HG02759 (cell line): ENCODE data around the gene UBR1.
"Not testable (repeated sequence)": the region's sequence is repeated elsewhere in the genome, so short reads cannot be mapped to it uniquely, and the experiment has no call there.

Experiments
- ATAC-seq: cut with Tn5 transposase; IDR thresholded peaks from one replicate; pipeline ENCODE4 v1.9.1; 2021; ENCODE audit warnings: mild to moderate bottlenecking, moderate library complexity; ENCODE audit not compliant: unreplicated experiment

UBR1 gene

DNA sequence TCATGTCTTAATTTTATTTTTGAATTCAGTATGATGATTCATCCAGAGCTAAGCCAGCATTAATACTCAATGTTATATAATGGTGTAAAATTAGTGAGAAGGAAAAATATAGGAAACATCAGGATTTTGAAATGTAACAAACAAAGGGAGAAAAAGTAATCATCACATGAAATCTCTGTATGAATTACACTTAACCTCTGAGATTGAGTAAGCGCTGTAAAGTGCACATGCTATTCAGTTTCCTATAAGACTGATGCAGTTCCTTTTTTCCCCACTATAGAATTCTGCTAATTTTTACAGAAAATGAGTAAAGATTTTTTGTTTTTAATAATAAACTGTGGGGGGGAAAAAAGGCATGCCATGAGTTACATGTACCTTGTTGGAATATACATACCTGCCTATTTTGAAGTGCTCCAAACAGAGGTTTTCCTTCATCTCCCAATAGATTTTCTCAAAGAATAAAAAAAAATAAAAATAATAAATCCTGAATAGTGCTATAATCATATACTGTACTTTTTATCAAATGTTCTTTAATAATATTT is 121.3 kb downstream of the UBR1 start:
- no peak for ATAC-seq

DNA sequence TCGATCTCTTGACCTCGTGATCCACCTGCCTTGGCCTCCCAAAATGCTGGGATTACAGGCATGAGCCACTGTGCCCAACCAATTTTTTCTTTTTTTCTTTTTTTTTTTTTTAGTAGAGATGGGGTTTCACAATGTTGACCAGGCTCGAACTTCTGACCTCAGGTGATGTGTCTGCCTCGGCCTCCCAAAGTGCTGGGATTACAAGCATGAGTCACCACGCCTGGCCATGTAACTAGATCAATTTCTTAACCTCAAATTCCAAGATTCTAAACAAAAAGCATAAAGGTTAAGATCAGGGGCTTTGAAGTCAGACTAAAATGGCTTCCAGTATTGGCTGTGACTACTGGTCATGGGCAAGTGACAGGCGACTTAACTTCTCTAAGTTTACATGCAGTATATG is 126.7 kb downstream of the UBR1 start:
- ATAC-seq = not testable (repeated sequence)

DNA sequence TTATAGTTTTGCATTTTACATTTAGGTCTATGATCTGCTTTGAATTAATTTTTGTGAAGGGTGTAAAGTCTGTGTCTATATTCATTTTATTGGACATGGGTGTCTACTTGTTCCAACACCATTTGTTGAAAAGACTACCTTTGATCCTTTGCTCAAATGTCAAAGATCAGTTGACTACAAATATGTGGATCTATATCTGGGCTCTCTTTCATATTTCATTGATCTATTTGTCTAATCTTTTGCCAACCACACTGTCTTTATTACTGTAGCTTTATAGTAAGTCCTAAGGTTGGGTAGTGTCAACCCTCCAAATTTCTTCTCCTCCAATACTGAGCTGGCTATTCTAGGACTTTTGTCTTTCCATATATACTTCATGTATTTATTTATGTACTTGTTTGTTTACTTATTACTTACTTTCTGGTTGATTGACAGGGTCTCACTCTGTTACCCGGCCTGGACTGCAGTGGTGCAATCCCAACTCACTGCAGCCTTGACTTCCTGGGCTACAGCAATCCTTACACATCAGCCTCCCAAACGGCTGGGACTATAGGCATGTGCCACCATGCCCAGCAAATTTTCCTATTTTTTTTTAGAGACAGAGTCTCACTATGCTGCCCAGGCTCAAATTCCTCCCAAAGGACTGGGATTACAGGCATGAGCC is 131.5 kb downstream of the UBR1 start:
- ATAC-seq = no peak

DNA sequence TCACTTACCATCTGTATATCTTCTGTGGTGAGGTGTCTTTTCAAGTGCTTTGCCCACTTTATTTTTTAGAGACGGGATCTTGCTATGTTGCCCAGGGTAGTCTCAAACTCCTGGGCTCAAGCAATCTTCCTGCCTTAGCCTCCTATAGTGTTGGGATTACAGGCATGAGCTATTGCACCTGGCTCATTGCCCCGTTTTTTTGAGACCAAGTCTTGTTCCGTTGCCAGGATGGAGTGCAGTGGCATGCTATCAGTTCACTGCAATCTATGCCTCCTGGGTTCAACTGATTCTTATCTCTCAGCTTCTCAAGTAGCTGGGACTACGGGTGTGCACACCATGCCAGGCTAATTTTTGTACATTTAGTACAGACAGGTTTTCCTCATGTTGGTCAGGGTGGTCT is 132.7 kb downstream of the UBR1 start:
- no peak for ATAC-seq

DNA sequence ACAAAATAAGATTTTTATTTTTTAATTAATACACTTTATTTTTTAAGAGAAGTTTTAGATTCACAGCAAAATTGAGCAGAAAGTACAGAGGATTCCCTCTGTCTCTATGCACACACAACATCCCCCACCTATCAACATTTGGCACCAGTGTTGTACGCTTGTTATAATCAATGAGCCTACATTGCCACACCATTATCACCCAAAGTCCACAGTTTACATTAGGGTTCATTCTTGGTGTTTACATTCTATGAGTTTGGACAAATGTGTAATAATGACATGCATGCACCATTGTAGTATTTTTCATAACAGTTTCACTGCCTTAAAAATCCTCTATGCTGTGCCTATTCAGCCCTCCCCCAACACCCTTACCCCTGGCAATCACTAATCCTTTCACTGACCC is 134.0 kb downstream of the UBR1 start:
- ATAC-seq = no peak

DNA sequence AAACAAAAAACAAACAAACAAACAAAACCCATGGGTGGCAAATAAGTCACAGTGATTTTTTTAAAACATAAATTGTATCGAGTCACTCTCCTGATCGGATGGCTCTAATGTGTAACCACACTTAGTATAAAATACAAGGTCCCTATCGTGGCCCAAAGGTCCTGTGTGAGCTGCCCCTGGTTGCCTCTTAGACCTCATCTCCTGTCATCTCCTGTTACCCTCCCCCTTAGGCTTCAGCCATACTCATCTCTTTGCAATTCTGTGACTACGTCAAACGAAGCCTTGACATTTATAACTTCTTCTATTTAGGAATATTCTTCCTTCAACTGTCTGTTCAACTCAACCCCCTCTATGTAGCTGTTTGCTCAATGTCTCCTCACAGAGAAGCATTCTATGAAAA is 141.4 kb downstream of the UBR1 start:
- ATAC-seq = no peak

DNA sequence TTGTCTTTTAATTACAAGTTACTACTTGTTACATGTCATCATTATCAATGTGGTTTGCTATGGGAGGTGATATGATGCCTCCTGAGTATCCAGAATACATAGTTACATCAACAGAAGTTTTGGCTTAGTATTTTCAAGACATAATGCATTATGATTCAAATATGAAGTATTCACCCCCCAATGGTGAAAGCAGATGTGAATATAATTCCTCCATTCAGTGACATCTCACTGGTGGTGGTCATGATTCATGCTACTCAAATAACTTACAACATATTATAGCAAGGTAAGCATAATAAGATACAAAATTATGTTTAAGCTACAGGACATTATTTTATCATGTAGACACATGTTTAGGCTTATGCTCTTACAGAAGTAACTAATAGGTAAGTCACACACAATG is 150.3 kb downstream of the UBR1 start:
- ATAC-seq = no peak

DNA sequence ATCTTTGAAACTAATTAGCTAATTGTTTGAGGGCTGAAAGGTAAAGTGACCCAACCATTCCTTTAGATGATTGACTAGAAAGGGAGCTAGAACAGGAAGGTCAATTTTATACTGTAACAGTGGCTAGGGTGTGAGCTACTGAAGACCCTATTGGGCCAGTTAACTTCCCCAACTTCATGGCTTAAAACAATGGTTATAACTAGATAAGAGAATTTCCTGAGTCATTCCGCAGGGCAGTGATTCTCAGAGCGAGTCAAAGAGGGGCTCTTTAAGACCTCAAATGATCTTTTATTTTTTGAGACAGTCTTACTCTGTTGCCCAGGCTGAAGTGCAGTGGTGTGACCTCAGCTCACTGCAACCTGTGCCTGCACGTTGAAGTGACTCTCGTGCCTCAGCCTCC is 151.5 kb downstream of the UBR1 start:
- ATAC-seq = no peak

DNA sequence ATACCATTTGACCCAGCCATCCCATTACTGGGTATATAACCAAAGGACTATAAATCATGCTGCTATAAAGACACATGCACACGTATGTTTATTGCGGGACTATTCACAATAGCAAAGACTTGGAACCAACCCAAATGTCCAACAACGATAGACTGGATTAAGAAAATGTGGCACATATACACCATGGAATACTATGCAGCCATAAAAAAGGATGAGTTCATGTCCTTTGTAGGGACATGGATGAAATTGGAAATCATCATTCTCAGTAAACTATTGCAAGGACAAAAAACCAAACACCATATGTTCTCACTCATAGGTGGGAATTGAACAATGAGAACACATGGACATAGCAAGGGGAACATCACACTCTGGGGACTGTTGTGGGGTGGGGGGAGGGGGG is 156.9 kb downstream of the UBR1 start:
- not testable (repeated sequence) for ATAC-seq

DNA sequence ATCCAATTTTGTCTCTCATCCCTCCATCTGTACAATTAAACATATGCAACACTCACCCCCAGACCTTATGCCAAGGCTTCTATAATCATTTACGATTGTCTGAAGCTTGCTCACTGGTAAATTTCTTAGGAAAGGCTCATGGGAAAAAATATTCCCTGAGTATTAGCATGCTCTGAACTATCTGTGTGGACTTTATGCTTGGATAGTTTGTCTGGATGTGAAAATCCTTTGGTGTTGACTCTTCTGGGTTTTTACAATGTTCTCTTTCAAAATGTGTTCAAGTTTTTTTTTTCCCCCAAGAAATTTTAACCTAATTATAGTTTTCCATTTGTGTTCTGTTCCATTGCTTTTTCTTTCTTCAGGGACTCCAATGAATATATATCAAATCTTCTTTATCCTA is 165.3 kb downstream of the UBR1 start:
- ATAC-seq = no peak

DNA sequence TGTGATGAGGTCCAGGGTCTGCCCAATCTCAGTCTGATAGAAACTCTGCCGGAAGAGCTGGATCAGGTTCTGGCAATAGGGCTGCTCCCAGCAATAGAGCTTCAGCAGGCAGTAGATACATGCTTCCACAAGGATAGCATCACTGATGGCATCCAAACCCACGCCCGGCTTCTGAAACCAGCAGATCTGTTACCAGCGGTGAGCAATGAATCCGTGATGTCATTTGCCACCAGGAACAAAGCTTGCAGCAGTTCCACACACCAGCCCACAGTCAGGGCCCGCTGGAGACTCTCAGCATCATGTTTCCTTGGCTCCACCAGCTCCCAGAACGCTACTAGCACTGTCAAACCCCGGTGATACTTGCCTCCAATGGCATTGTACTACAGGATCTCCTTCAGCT is 166.0 kb downstream of the UBR1 start:
- ATAC-seq = no peak

DNA sequence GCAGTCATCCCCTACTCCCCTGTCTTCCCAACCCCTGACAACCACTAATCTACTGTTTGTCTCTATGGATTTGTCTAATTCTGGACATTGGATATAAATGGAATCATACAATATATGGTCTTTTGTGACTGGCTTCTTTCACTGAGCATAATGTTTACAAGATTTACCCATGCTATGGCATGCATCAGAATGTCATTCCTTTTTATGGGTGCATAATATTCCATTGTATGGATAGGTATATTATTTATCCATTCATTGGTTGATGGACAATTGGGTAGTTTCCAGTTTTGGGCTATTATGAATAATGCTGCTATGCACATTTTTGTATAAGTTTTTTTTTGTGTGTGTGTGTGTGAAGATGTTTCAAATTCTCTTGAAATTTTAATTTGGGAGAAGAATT is 168.7 kb downstream of the UBR1 start:
- ATAC-seq = no peak

DNA sequence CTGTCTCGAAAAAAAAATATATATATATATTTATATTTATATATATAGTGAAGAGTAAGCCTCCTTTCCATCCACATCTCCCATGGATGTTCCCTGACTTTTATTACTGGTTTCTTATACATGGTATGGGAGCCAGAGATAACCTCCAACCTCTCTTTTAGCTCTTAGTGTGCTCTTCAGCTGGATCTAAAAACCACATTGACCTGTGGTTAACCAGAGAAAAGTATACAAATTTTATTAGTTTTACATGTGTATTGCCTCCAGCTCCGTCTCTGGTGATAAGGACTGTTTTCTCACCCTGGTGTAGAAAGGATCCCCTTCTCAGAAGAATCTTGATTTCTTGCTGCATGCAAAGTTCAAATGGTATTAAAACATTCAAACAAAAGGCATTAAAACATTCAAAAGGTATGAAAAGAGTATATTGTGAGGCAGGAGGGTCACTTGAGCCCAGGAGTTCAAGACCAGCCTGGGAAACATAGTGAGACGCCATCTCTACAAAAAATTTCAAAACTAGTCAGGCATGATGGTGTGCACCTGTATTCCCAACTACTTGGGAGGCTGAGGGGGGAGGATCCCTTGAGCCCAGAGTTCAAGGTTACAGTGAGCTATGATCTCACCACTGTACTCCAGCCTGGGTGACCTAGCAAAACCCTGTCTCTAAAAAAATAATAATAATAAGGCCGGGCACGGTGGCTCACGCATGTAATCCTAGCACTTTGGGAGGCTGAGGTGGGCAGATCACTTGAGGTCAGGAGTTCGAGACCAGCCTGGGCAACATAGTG is 171.8 kb downstream of the UBR1 start:
- no peak for ATAC-seq

DNA sequence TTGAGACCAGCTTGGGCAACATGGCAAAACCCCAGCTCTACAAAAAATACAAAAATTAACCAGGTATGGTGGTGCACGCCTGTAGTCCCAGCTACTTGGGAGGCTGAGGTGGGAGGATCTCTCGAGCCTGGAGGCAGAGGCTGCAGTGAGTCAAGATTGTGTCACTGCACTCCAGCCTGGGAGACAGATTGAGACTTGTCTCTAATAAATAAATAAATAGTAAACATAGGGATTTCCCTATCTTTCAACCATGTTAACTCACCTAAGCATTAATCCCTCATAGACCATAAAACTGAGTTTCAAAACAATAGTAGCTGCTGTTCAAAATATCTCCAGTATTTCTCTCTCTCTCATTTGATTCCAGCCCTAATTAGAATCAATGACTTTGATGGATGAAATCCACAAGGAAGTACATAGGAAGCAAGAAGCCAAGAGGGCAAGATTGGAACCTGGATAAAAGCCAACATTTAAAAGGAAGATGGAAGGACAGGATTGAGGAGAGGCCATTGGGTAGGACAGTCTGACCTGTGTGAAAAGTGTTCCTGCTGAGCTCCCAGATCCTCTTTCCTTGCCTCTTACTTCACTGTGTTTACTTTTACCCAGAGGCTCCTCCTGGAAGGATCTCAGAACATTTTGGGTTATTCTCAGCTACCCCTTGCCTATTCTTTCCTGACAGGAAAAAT is 172.9 kb downstream of the UBR1 start:
- ATAC-seq = no peak

DNA sequence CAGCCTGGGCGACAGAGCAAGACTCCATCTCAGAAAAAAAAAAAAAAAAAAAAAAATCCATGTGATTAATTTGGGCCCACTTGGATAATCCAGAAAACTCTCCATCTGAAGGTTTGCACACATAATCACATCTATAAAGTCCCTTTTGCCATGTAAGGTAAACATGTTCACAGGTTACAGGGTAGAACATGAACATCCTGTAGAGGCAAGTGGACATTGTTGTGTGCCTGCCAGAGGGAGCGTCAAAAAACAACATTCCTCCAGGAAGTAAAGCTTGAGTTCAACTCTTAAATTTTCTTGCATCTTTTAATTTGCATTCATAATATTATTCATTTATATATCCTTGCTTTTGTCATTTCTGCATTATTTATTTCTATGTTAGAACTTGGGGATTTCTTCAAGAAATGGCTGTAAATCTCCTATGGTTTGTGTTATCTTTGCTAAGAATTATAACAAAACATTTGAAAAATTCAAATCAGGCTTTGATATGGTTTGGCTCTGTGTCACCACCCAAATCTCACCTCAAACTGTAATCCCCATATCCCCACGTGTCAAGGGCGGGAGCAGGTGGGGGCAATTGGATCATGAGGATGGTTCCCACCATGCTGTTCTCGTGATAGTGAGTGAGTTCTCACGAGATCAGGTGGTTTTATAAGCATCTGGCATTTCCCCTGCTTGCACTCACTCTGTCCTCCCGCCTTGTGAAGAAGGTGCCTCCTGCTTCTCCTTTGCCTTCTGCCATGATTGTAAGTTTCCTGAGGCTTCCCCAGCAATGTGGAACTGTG is 173.9 kb downstream of the UBR1 start:
- no peak for ATAC-seq

DNA sequence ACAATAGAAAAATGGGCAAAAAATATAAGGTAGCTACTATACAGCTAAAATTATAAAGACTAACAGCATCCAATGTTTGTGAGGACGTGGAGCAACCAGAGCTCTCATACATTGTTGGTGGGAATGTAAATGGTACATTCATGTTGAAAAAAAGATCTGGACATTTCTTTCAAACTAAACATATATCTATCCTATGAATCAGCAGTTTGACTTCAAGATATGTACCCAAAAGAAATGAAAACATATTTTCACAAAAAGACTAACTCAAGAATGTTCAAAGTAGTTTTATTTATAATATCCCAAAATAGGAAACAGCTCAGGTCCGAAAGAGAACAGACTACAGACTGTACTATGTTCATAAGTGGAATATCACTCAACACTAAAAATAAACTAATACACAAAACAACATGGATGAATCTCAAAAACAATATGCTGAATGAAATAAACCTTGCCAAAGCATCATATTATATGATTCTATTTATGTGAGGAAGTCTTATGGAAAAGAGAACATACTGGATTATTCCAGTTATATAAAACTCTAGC is 176.5 kb downstream of the UBR1 start:
- no peak for ATAC-seq

DNA sequence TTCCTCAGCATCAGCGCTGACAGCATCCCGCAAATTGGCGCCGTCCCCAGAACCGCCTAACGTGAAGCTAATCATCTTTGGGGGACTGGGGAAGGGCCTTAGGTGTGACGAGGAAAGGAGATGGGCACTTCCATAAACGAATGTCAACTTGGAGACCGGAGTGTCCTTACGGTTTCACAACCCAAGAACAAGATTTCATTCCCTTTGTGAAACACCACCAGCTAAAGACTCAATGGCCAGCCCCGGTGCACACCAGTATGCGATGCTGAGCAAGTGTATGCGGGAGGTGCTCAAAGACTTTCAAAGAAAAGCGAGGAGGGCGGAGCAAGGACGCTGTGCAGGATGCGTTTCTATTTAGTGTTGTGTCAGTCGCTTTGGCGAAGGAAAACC is 184.5 kb downstream of the UBR1 start:
- no peak for ATAC-seq

DNA sequence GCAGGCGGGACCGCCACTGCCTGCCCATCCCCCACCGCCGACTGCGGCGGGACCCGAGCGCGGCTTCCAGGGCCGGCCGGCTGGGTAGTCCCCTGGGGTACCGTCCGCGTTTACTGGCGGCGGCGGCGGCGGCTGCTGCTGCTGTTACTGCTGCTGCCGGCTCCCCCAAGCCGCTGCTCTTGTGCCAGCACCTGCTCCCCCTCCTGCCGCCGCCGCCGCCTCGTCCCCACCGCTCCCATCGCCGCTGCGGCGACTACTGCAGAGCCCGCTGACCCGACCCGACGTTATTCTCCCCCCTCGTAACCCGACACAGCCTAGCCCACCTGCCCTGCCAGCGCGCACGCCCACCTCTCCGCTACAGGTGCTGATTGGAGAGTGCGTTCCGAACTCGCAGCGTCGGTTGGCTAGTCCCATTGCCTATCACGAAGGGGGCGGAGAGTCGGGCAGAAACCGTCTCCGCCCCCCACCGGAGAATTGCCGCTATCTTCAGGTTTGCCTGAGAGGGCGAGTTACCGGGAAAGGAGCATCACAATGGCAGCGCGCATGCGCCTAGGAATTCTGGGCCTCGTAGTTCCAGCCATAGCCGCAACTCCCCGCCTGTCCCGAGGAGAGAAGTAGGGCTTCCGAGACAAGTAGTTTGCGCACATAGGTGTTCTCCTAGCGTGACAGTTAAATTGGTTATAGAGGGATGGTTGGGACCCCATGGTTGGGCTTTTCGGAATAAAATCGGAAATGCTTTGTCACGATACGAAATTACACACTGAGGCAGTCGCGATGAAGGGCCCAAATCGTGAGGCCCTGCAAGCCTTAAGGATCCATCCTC is 185.1 kb downstream of the UBR1 start, which contains the start of gene TTBK2:
TSS of gene TTBK2 (minus strand) at position 260 of the 823 bp plus-strand sequence. CDS start 42,161 bp downstream, outside the sequence.
- peak; percentile 95 for ATAC-seq

DNA sequence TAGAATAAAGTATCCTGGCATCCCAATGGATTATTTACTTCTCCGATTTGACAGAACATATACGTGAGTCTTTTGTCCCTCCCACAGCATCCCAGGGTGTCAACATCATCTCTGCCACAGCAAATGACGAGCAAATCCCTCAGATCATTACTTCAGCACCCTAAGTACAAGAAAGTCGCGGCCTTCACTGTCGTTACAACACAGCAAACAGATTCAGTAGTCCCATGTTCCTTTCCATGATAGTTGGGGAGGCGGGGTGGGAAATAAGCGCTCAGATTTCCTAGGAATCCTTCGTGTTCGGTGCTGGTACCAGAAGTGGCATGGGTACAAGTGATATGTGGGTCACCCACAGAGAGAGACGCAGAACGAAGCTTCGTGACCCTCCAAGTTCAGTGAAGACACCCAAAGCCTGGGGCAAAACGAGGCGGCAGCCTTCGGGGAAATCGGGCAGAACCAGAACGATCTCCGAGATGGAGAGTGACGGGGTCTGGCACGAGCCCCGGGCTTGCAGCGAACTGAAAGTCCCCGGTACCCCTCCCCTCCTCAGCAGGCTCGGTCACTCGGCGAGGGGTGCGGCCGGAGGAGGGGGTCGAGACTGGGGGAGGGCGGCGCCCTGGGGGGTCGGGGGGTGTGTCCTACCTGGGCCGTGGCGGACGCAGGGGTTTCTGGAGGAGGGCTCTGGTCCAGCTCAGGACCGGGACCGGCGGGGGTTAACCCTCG is 185.9 kb downstream of the UBR1 start:
- ATAC-seq = no peak
